K562 (cell line): ENCODE data around the gene TAF3. TPM values are rescaled to one million over a fixed set of nuclear protein-coding genes. Genes with fewer than 3 reads are reported as not detected.

ENCODE experiments used
- ATAC-seq: fragments of 200-7000 bp; cut with Tn5 transposase; 3 replicates; pipeline ENCODE4 v1.9.1; 2020; ENCODE audit warnings: moderate library complexity
- BruUV-seq: library from RNA; stranded (reverse); fragments of 400-500 nt; replicated peaks from 2 replicates; lab custom pipeline; 2021; lab: Mats Ljungman, UMichigan
- CTCF ChIA-PET: fragments of 300-600 bp; formaldehyde crosslinking; extraction: SDS; loops from one replicate; lab custom pipeline; 2021; ENCODE audit warnings: low intra/inter-chr PET ratio; lab: Yijun Ruan, JAX
- POLR2A ChIA-PET: fragments of 300-600, 350-650 bp; sonication (Branson Sonifier 250); formaldehyde crosslinking; extraction: SDS; loops from one replicate; lab custom pipeline; 2021; ENCODE audit warnings: antibody characterized with exemption, inconsistent platforms; lab: Yijun Ruan, JAX
- DNase-seq, 4 experiments: peaks; one replicate each; pipeline versions ENCODE4 v3.0.0 to v3.0.0-alpha.2; 2011 to 2018; ENCODE audit warnings: low spot score in 3 of 4, mixed read lengths in 3 of 4; ENCODE audit errors: extremely low read depth in 1 of 4
- FAIRE-seq: peaks from 2 replicates; lab custom pipeline; 2011; peaks lifted over from hg19 to GRCh38; lab: Jason Lieb, UNC
- H2AFZ ChIP-seq: 2 replicates; pipeline ENCODE4 v1.6.0; 2011; ENCODE audit warnings: low read depth, low read length, control low read depth, inconsistent platforms
- H3K27ac ChIP-seq: fragments of 200-600 bp; 3 replicates; pipeline ENCODE4 v1.8.0; 2011; ENCODE audit warnings: low read depth, mild to moderate bottlenecking, control low read depth, inconsistent platforms, low read length, moderate library complexity, mixed read lengths; ENCODE audit errors: extremely low read depth
- H3K27me3 ChIP-seq, 2 experiments: fragments of 300-600 bp in 1 of 2; 2 replicates in 1 of 2; 3 replicates in 1 of 2; pipeline versions ENCODE4 v1.6.0 to v1.8.0; 2011; ENCODE audit warnings: inconsistent platforms in 2 of 2, low read length in 2 of 2, mild to moderate bottlenecking in 1 of 2, mixed read lengths in 1 of 2, moderate library complexity in 1 of 2; ENCODE audit not compliant: control insufficient read depth in 2 of 2, insufficient read depth in 2 of 2
- H3K36me3 ChIP-seq: fragments of 300-600 bp; 3 replicates; pipeline ENCODE4 v1.8.0; 2011; ENCODE audit warnings: mild to moderate bottlenecking, low read length, inconsistent platforms; ENCODE audit not compliant: control insufficient read depth, insufficient read depth
- H3K4me1 ChIP-seq, 2 experiments: fragments of 200-600 bp in 1 of 2; replicated peaks in 1 of 2; 2 replicates in 1 of 2; 3 replicates in 1 of 2; pipeline versions ENCODE4 v1.5.1 to v1.8.0; 2011; ENCODE audit warnings: inconsistent platforms in 2 of 2, low read length in 2 of 2, mild to moderate bottlenecking in 1 of 2, mixed read lengths in 1 of 2, moderate library complexity in 1 of 2; ENCODE audit not compliant: control insufficient read depth in 2 of 2, insufficient read depth in 2 of 2
- H3K4me2 ChIP-seq: 2 replicates; pipeline ENCODE4 v1.6.1; 2011; ENCODE audit warnings: low read length, control low read depth, inconsistent platforms, mixed read lengths; ENCODE audit not compliant: insufficient read depth
- H3K4me3 ChIP-seq: fragments of 200-600 bp; sonication (generic), shearing (Covaris generic); 2 replicates; pipeline ENCODE4 v1.5.1; 2016; ENCODE audit warnings: control low read depth, inconsistent platforms
- H3K79me2 ChIP-seq: fragments of 200-600 bp; 3 replicates; pipeline ENCODE4 v1.8.0; 2011; ENCODE audit warnings: low read length, inconsistent platforms; ENCODE audit not compliant: control insufficient read depth, insufficient read depth
- H3K9ac ChIP-seq, 2 experiments: 2 replicates each; pipeline versions ENCODE4 v1.6.0 to v1.6.1; 2011; ENCODE audit warnings: low read depth in 2 of 2, low read length in 2 of 2, control low read depth in 1 of 2, inconsistent platforms in 1 of 2, mild to moderate bottlenecking in 1 of 2, mixed read lengths in 1 of 2; ENCODE audit not compliant: insufficient read depth in 1 of 2
- H3K9me1 ChIP-seq: one replicate; pipeline ENCODE4 v1.6.0; 2011; ENCODE audit warnings: inconsistent platforms, mild to moderate bottlenecking, low read length, moderate library complexity; ENCODE audit not compliant: control insufficient read depth, insufficient read depth
- H3K9me3 ChIP-seq: replicated peaks from 2 replicates; pipeline ENCODE4 v1.5.1; 2011; ENCODE audit warnings: low read depth, low read length, inconsistent platforms; ENCODE audit not compliant: control insufficient read depth, insufficient read depth
- H4K20me1 ChIP-seq: replicated peaks from 2 replicates; pipeline ENCODE4 v1.6.1; 2011; ENCODE audit warnings: low read length, inconsistent platforms, mixed read lengths; ENCODE audit not compliant: control insufficient read depth, insufficient read depth
- ARID1B ChIP-seq: fragments of 450-650 bp; IDR thresholded peaks from 2 replicates; pipeline ENCODE4 v1.6.1; 2016; ENCODE audit warnings: antibody characterized with exemption, mild to moderate bottlenecking, inconsistent platforms
- PBX2 ChIP-seq, 2 experiments: IDR thresholded peaks in 1 of 2; conservative IDR thresholded peaks in 1 of 2; 2 replicates each; pipeline ENCODE4 v1.6.1; 2016; ENCODE audit warnings: low read depth in 2 of 2, mild to moderate bottlenecking in 1 of 2, missing compliant biosample characterization in 1 of 2, missing genetic modification characterization in 1 of 2, moderate library complexity in 1 of 2
- POLR2AphosphoS5 ChIP-seq: IDR thresholded peaks from 2 replicates; pipeline ENCODE4 v1.6.1; 2011; ENCODE audit warnings: mild to moderate bottlenecking, low read depth, low read length, moderate library complexity; ENCODE audit not compliant: control insufficient read depth, insufficient read depth
- WGBS: fragments of 100-300 bp; shearing (Covaris generic); methylation state at CpG from one replicate; pipeline ENCODE4 v1.1.6; 2016; ENCODE audit warnings: low coverage, mixed read lengths; ENCODE audit not compliant: insufficient coverage; ENCODE audit errors: missing lambda C conversion rate; 5-methylcytosine and 5-hydroxymethylcytosine counted together
- in situ Hi-C: fragments of 300-500 bp; cut with MboI; formaldehyde crosslinking; loops from 4 replicates; pipeline ENCODE4 v1.15.0; 2018; ENCODE audit warnings: inconsistent platforms, mixed read lengths
- intact Hi-C: fragments of 100-400 bp; cut with micrococcal nuclease; formaldehyde crosslinking; loops from 2 replicates; pipeline ENCODE4 v1.14.2; 2022
- polyA plus RNA-seq, 8 experiments: library from polyadenylated mRNA; depleted of rRNA in 4 of 8; stranded (reverse) in 5 of 8; unstranded in 3 of 8; fragments of >200 nt; fragmentation: Nextera tagmentation in 2 of 8; fragmentation: Illumina TruSeq in 1 of 8; extraction: Ambion mirVana in 2 of 8; extraction: Trizol in 1 of 8; gene quantifications; 2 replicates each; pipeline versions ENCODE4 v1.2.1 to v1.2.3, GENCODE V29; 2011 to 2014; ENCODE audit warnings: inconsistent platforms in 1 of 8, missing spikeins in 1 of 8
- total RNA-seq, 7 experiments: library from RNA; depleted of rRNA in 6 of 7; stranded (reverse); fragments of >200 nt in 6 of 7; fragmentation: Illumina TruSeq in 2 of 7; extraction: Trizol in 2 of 7; gene quantifications; 2 replicates each; pipeline versions ENCODE4 v1.2.1 to v1.2.3, GENCODE V29; 2011 to 2021; ENCODE audit warnings: low replicate concordance in 1 of 7

The TAF3 gene
- total and polyA plus RNA-seq, 9 of the 15 experiments (the other 6 are each of a cell fraction or from before 2014, with no cell fraction given), result 1.5 to 9.9 (median 4.1) TPM

DNA sequence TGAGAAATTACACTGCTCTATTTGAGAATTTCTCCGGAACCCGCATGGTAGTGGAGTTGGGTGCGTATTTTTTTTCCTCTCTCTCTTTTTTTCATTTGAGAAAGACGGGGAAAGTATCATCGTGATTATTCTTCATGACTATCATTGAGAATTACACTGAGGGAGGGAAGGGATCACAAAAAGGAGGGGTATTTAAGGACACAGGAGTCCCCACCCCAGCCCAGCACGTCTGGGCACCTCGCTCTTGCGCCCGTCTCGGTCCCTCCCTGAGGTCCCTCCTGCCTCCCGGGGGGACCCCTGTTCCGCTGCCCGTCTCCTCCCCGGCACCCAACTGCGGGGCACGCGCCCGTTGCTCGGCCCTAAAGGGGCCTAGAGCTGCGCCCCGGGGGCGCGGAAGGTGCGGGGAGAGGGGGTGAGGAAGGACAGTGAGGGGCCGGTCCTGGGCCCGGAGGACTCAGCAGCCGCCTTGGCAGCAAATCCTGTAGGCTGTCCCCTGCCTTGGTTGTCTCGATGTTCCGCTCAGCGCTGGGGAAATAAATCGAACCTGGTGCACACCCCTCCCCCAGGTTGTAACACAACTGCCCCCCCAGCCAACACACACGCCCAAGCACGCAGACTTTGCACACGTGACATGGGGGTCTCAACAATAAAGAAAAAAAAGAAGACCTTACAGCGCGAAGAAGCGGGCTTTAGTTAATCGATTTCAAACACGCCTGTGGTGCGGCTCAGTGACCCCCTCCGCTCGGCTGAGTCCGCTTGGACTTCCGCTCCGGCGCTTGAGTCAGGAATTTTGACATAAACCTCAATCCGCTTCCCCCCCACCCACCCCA is 217.6 kb downstream of the TAF3 start:
- no peak for FAIRE-seq
- in situ Hi-C loops, result no loop called here
- BruUV-seq, result no TSS peak
- Histone ChIP-seq H4K20me1 (no peaks in the 10 kb centered on the region), H3K27ac (no peak overlapping the region), H3K9me3 (no peaks in the 10 kb centered on the region), H3K4me3 (no peak overlapping the region), H3K4me2 (no peak overlapping the region), H2AFZ (no peak overlapping the region), H3K36me3 (no peaks in the 10 kb centered on the region), H3K9ac (no peak overlapping the region), H3K27me3 (peaks cover 34 to 55% of the 10 kb centered on the region in 2 experiments), H3K4me1 (peaks cover 0 to 15% of the 10 kb centered on the region in 2 experiments; a peak in 1 of 5 replicates), H3K79me2 (no peaks in the 10 kb centered on the region), H3K9me1 (no peaks in the 10 kb centered on the region)
- WGBS, result 20% methylated on average over 15 of the region's 47 CpGs
- intact Hi-C loops, result loop anchor here (5.0 kb wide), 1 partner anchor 1261 kb away; no protein-coding TSS in a partner anchor
- CTCF ChIA-PET, result no interaction called here
- DNase-seq, result no peak
- ATAC-seq, result no peak
- no peak for TF ChIP-seq POLR2AphosphoS5
- no peak for TF ChIP-seq ARID1B
- TF ChIP-seq PBX2 (CRISPR knock-in tag; IDR thresholded peaks at IDR 0.05; ENCODE audit: low read depth), result no peak
- 0 out of 2 replicates have a peak, but pooled peaks have one; percentile 29 for TF ChIP-seq PBX2 (tag; conservative IDR thresholded peaks at IDR 0.05; ENCODE audit: low read depth)
- POLR2A ChIA-PET, result no interaction called here
